B cell (primary cell): Measurements from ENCODE around the gene CD8B. TPM values are rescaled to one million over a fixed set of nuclear protein-coding genes. Genes with fewer than 3 reads are reported as not detected.

Experiments used
- ATAC-seq: fragments of 200-7000 bp; cut with Tn5 transposase; one replicate; pipeline ENCODE4 v1.10.0; 2021; ENCODE audit warnings: low read depth, mild to moderate bottlenecking, moderate number of reproducible peaks, moderate library complexity
- CTCF ChIA-PET: fragments of 350-600 bp; sonication (Branson Sonifier 250); formaldehyde crosslinking; loops from one replicate; lab custom pipeline; 2021; ENCODE audit warnings: antibody characterized with exemption, inconsistent platforms; lab: Charles Lee
- POLR2A ChIA-PET: fragments of 350-600 bp; sonication (Branson Sonifier 250); formaldehyde crosslinking; loops from one replicate; lab custom pipeline; 2021; ENCODE audit warnings: antibody characterized with exemption; lab: Charles Lee
- DNase-seq: peaks from one replicate; pipeline ENCODE4 v3.0.0; 2013
- H2AFZ ChIP-seq: 2 replicates; pipeline ENCODE4 v1.6.1; 2012; ENCODE audit warnings: mild to moderate bottlenecking, low read depth, low read length; ENCODE audit not compliant: insufficient read depth, poor library complexity, severe bottlenecking
- H3K27ac ChIP-seq, 2 donors: 1 replicate in 1 of 2; 2 replicates in 1 of 2; pipeline ENCODE4 v1.5.1; 2012 to 2013; ENCODE audit warnings: low read length in 2 of 2, mild to moderate bottlenecking in 2 of 2, moderate library complexity in 1 of 2
- H3K27me3 ChIP-seq, 4 experiments: fragments of 200-600 bp in 1 of 4; sonication (generic) in 1 of 4; replicated peaks in 1 of 4; 1 replicate in 2 of 4; 2 replicates in 2 of 4; pipeline versions ENCODE4 v1.6.1 to v1.7.0; 2013 to 2016; ENCODE audit warnings: low read length in 3 of 4, mild to moderate bottlenecking in 2 of 4, mixed read lengths in 1 of 4, moderate library complexity in 1 of 4; ENCODE audit not compliant: insufficient read depth in 4 of 4, control insufficient read depth in 3 of 4; ENCODE audit errors: control extremely low read depth in 1 of 4
- H3K36me3 ChIP-seq, 2 experiments: replicated peaks in 1 of 2; 1 replicate in 1 of 2; 2 replicates in 1 of 2; pipeline versions ENCODE4 v1.6.1 to v1.7.1; 2013; ENCODE audit warnings: low read length in 1 of 2; ENCODE audit not compliant: insufficient read depth in 2 of 2, control insufficient read depth in 1 of 2; ENCODE audit errors: control extremely low read depth in 1 of 2, extremely low read depth in 1 of 2
- H3K4me1 ChIP-seq, 2 donors: fragments of 200-600 bp in 1 of 2; sonication (generic) in 1 of 2; 1 replicate in 1 of 2; 2 replicates in 1 of 2; pipeline versions ENCODE4 v1.5.1 to v1.6.1; 2013 to 2017; ENCODE audit warnings: low read length in 2 of 2; ENCODE audit not compliant: control insufficient read depth in 2 of 2, insufficient read depth in 2 of 2
- H3K4me2 ChIP-seq: replicated peaks from 2 replicates; pipeline ENCODE3; 2012; ENCODE audit warnings: mild to moderate bottlenecking, low read depth, low read length; ENCODE audit not compliant: poor library complexity, severe bottlenecking
- H3K4me3 ChIP-seq, 5 experiments: fragments of 200-600 bp in 1 of 5; sonication (generic) in 1 of 5; 1 replicate in 3 of 5; 2 replicates in 2 of 5; pipeline versions ENCODE4 v1.5.1 to v1.7.0; 2011 to 2016; ENCODE audit warnings: low read length in 4 of 5, mild to moderate bottlenecking in 4 of 5, low read depth in 2 of 5, control low read depth in 1 of 5, moderate library complexity in 1 of 5; ENCODE audit not compliant: insufficient read depth in 1 of 5; ENCODE audit errors: control extremely low read depth in 1 of 5, extremely low read depth in 1 of 5
- H3K79me2 ChIP-seq: fragments of 200-600 bp; sonication (generic); one replicate; pipeline ENCODE4 v1.6.0; 2016; ENCODE audit warnings: low read length; ENCODE audit not compliant: control insufficient read depth, insufficient read depth
- H3K9ac ChIP-seq: fragments of 200-600 bp; sonication (generic); 2 replicates; pipeline ENCODE4 v1.6.1; 2017; ENCODE audit warnings: mild to moderate bottlenecking, low read length, moderate library complexity
- H3K9me3 ChIP-seq, 3 donors: one replicate each; pipeline versions ENCODE4 v1.6.1 to v1.7.1; 2013; ENCODE audit warnings: low read length in 2 of 3; ENCODE audit not compliant: control insufficient read depth in 2 of 3, insufficient read depth in 1 of 3; ENCODE audit errors: control extremely low read depth in 1 of 3
- H4K20me1 ChIP-seq: 2 replicates; pipeline ENCODE4 v1.6.0; 2012; ENCODE audit warnings: mild to moderate bottlenecking, low read length; ENCODE audit not compliant: insufficient read depth, control insufficient read depth, poor library complexity, severe bottlenecking
- H3K27ac Mint-ChIP-seq: one replicate; pipeline ENCODE4 v1.8.0; 2021; ENCODE audit warnings: mixed read lengths
- H3K27me3 Mint-ChIP-seq: one replicate; pipeline ENCODE4 v1.8.0; 2021; ENCODE audit warnings: mixed read lengths
- H3K4me1 Mint-ChIP-seq: one replicate; pipeline ENCODE4 v1.8.0; 2021; ENCODE audit warnings: mixed read lengths
- H3K4me3 Mint-ChIP-seq: one replicate; pipeline ENCODE4 v1.8.0; 2021; ENCODE audit warnings: mixed read lengths
- H3K9me3 Mint-ChIP-seq: one replicate; pipeline ENCODE4 v1.8.0; 2022; ENCODE audit warnings: mixed read lengths; ENCODE audit not compliant: insufficient read depth
- CTCF ChIP-seq: fragments of 200-600 bp; IDR thresholded peaks from one replicate; pipeline ENCODE4 v1.8.0; 2022; ENCODE audit warnings: antibody characterized with exemption, mild to moderate bottlenecking
- EZH2 ChIP-seq: IDR thresholded peaks from 2 replicates; pipeline ENCODE4 v1.6.1; 2012; ENCODE audit warnings: borderline replicate concordance, low read depth, mild to moderate bottlenecking, moderate library complexity, low read length; ENCODE audit not compliant: insufficient read depth, poor library complexity, severe bottlenecking
- WGBS: methylation state at CpG from one replicate; pipeline ENCODE4 v1.1.5; 2013; ENCODE audit warnings: missing lambda C conversion rate; ENCODE audit not compliant: insufficient coverage; 5-methylcytosine and 5-hydroxymethylcytosine counted together
- intact Hi-C: fragments of 100-400 bp; cut with micrococcal nuclease; formaldehyde crosslinking; loops from one replicate; pipeline ENCODE4 v1.10.0; 2022
- polyA plus RNA-seq: library from polyadenylated mRNA; depleted of rRNA; stranded (reverse); fragments of >200 nt; gene quantifications from 2 replicates; pipeline ENCODE4 v1.2.3, GENCODE V29; 2012
- total RNA-seq, 2 donors: library from RNA; stranded (reverse); fragments of 120-200 nt in 1 of 2; gene quantifications; 1 replicate in 1 of 2; 2 replicates in 1 of 2; pipeline versions ENCODE4 v1.2.3 to v1.2.4, GENCODE V29; 2013 to 2022

The CD8B gene
- total and polyA plus RNA-seq, 2 donors (not counting 1 experiment from before 2014, with no cell fraction given) = 0.45 TPM; not detected in 1

- under 1% methylated on average over 55 of the region's 57 CpGs for WGBS
- CTCF ChIA-PET = interaction anchor here (1.9 kb wide), 1 partner anchor 17 kb away, joined by 7 read pairs; no protein-coding TSS in a partner anchor
Measured at GRCh38 chr2:86790676-86791572, 70.8 kb downstream of the CD8B start, which contains the start of gene CD8A. CD8A (minus strand) TSS chr2:86790913; CDS start chr2:86790825, 88 bp downstream.

More at GRCh38 chr2:86790676-86791572, 70.8 kb downstream of the CD8B start, which contains the start of gene CD8A:
- peak; percentile 47 for DNase-seq
- Mint-ChIP-seq H3K4me3 (peak within 1 kb of the TSS; percentile 95), H3K9me3 (peaks cover 8% of the 10 kb centered on the region), H3K27me3 (peaks cover 59% of the 10 kb centered on the region), H3K27ac (peak within 1 kb of the TSS; percentile 46), H3K4me1 (peaks cover 23% of the 10 kb centered on the region)
- Histone ChIP-seq H3K4me3 (peak within 1 kb of the TSS; percentile 29 to 65 (median 44)), H3K27ac (no peak within 1 kb of the TSS), H3K36me3 (no peaks in the 10 kb centered on the region), H2AFZ (peak within 1 kb of the TSS; percentile 70), H3K27me3 (peaks cover 0 to 65% (median 44%) of the 10 kb centered on the region in 4 experiments), H3K79me2 (no peaks in the 10 kb centered on the region), H3K4me2 (peak within 1 kb of the TSS; percentile 79), H3K9ac (peak within 1 kb of the TSS; percentile 63), H3K4me1 (peaks cover 31% of the 10 kb centered on the region in 2 donors), H3K9me3 (peaks cover under 1 to 27% (median 6%) of the 10 kb centered on the region in 3 donors), H4K20me1 (no peaks in the 10 kb centered on the region)
- intact Hi-C loops = no loop called here
- ATAC-seq = peak; percentile 31
- no peak for TF ChIP-seq EZH2
- TF ChIP-seq CTCF = no peak
- POLR2A ChIA-PET = no interaction called here
